CD14-positive monocyte (primary cell): ENCODE measurements around the gene NXPH4. TPM values are rescaled to one million over a fixed set of nuclear protein-coding genes. Genes with fewer than 3 reads are reported as not detected.

ENCODE experiments used
- DNase-seq, 3 donors: peaks; one replicate each; pipeline ENCODE4 v3.0.0-alpha.2; 2011 to 2022
- H2AFZ ChIP-seq: 2 replicates; pipeline ENCODE4 v1.6.0; 2012; ENCODE audit warnings: mild to moderate bottlenecking, low read depth, low read length, inconsistent platforms; ENCODE audit not compliant: insufficient read depth, poor library complexity, severe bottlenecking
- H3K27ac ChIP-seq, 2 donors: 1 replicate in 1 of 2; 2 replicates in 1 of 2; pipeline ENCODE4 v1.5.1; 2012 to 2013; ENCODE audit warnings: low read length in 2 of 2, control low read depth in 1 of 2, inconsistent platforms in 1 of 2, low read depth in 1 of 2, mild to moderate bottlenecking in 1 of 2
- H3K27me3 ChIP-seq, 2 donors: one replicate each; pipeline versions ENCODE4 v1.6.0 to v1.6.1; 2011 to 2013; ENCODE audit warnings: low read length in 2 of 2; ENCODE audit not compliant: control insufficient read depth in 2 of 2, insufficient read depth in 2 of 2
- H3K36me3 ChIP-seq, 2 donors: replicated peaks in 1 of 2; 1 replicate in 1 of 2; 2 replicates in 1 of 2; pipeline versions ENCODE4 v1.5.1 to v1.6.1; 2012 to 2013; ENCODE audit warnings: low read length in 2 of 2, control low read depth in 1 of 2, inconsistent platforms in 1 of 2, mild to moderate bottlenecking in 1 of 2; ENCODE audit not compliant: insufficient read depth in 2 of 2, control insufficient read depth in 1 of 2
- H3K4me1 ChIP-seq, 2 donors: 1 replicate in 1 of 2; 2 replicates in 1 of 2; pipeline versions ENCODE4 v1.5.1 to v1.6.1; 2012 to 2013; ENCODE audit warnings: low read length in 2 of 2, control low read depth in 1 of 2, inconsistent platforms in 1 of 2, mild to moderate bottlenecking in 1 of 2, moderate library complexity in 1 of 2; ENCODE audit not compliant: insufficient read depth in 2 of 2, control insufficient read depth in 1 of 2
- H3K4me2 ChIP-seq: replicated peaks from 2 replicates; pipeline ENCODE3; 2012; ENCODE audit warnings: low read length, moderate library complexity, mild to moderate bottlenecking; ENCODE audit not compliant: poor library complexity, severe bottlenecking; ENCODE audit errors: extremely low read depth
- H3K4me3 ChIP-seq, 3 experiments: fragments of 200-600 bp in 1 of 3; sonication (generic) in 1 of 3; replicated peaks in 1 of 3; 1 replicate in 2 of 3; 2 replicates in 1 of 3; pipeline ENCODE4 v1.5.1; 2011 to 2013; ENCODE audit warnings: low read length in 3 of 3, mild to moderate bottlenecking in 3 of 3, control low read depth in 2 of 3, low read depth in 2 of 3, inconsistent platforms in 1 of 3, moderate library complexity in 1 of 3
- H3K79me2 ChIP-seq: 2 replicates; pipeline ENCODE4 v1.6.0; 2012; ENCODE audit warnings: mild to moderate bottlenecking, control low read depth, inconsistent platforms, low read length, moderate library complexity; ENCODE audit not compliant: insufficient read depth
- H3K9ac ChIP-seq: 2 replicates; pipeline ENCODE4 v1.6.0; 2017; ENCODE audit warnings: low read length, mild to moderate bottlenecking; ENCODE audit not compliant: insufficient read depth, poor library complexity, severe bottlenecking
- H3K9me3 ChIP-seq, 2 donors: replicated peaks in 1 of 2; 1 replicate in 1 of 2; 2 replicates in 1 of 2; pipeline versions ENCODE4 v1.5.1 to v1.6.1; 2012 to 2013; ENCODE audit warnings: low read length in 2 of 2, control low read depth in 1 of 2; ENCODE audit not compliant: control insufficient read depth in 1 of 2, insufficient read depth in 1 of 2
- H4K20me1 ChIP-seq: 2 replicates; pipeline ENCODE4 v1.6.0; 2012; ENCODE audit warnings: mild to moderate bottlenecking, low read length, control low read depth, moderate library complexity; ENCODE audit not compliant: insufficient read depth
- H3K27ac Mint-ChIP-seq, 7 donors: one replicate each; pipeline ENCODE4 v1.8.0; 2020; ENCODE audit warnings: mild to moderate bottlenecking in 7 of 7, mixed read lengths in 7 of 7, moderate library complexity in 6 of 7, inconsistent platforms in 2 of 7
- H3K27me3 Mint-ChIP-seq, 3 donors: one replicate each; pipeline ENCODE4 v1.8.0; 2021 to 2022; ENCODE audit warnings: low read depth in 3 of 3, mild to moderate bottlenecking in 3 of 3, mixed read lengths in 3 of 3, moderate library complexity in 3 of 3, inconsistent platforms in 1 of 3
- H3K36me3 Mint-ChIP-seq, 2 donors: one replicate each; pipeline ENCODE4 v1.8.0; 2020; ENCODE audit warnings: mixed read lengths in 2 of 2, inconsistent platforms in 1 of 2, mild to moderate bottlenecking in 1 of 2
- H3K4me1 Mint-ChIP-seq: one replicate; pipeline ENCODE4 v1.8.0; 2020; ENCODE audit warnings: mild to moderate bottlenecking, mixed read lengths
- H3K4me3 Mint-ChIP-seq, 2 donors: one replicate each; pipeline ENCODE4 v1.8.0; 2020; ENCODE audit warnings: mild to moderate bottlenecking in 2 of 2, mixed read lengths in 2 of 2, moderate library complexity in 1 of 2
- H3K9me3 Mint-ChIP-seq, 7 donors: one replicate each; pipeline ENCODE4 v1.8.0; 2020 to 2022; ENCODE audit warnings: mixed read lengths in 7 of 7, mild to moderate bottlenecking in 6 of 7, moderate library complexity in 6 of 7, inconsistent platforms in 2 of 7
- WGBS: methylation state at CpG from one replicate; pipeline ENCODE4 v1.1.5; 2013; ENCODE audit warnings: missing lambda C conversion rate; ENCODE audit not compliant: insufficient coverage; 5-methylcytosine and 5-hydroxymethylcytosine counted together
- intact Hi-C, 2 donors: fragments of 100-400 bp; cut with micrococcal nuclease; formaldehyde crosslinking; loops; one replicate each; pipeline versions ENCODE4 v1.15.0 to v1.15.1; 2023
- polyA plus RNA-seq, 3 donors: library from polyadenylated mRNA; depleted of rRNA in 1 of 3; unstranded in 2 of 3; stranded (reverse) in 1 of 3; fragments of 300-500 nt in 2 of 3; fragments of >200 nt in 1 of 3; fragmentation: Illumina TruSeq in 2 of 3; gene quantifications; 1 replicate in 2 of 3; 2 replicates in 1 of 3; pipeline ENCODE4 v1.2.3, GENCODE V29; 2012 to 2021
- TF ChIP-seq, protein P1 (sequence below): fragments of 200-600 bp; IDR thresholded peaks from one replicate; pipeline ENCODE4 v1.8.0; 2022; ENCODE audit warnings: antibody characterized with exemption, mild to moderate bottlenecking

Gene NXPH4
- polyA plus RNA-seq, 3 donors, result not detected

DNA sequence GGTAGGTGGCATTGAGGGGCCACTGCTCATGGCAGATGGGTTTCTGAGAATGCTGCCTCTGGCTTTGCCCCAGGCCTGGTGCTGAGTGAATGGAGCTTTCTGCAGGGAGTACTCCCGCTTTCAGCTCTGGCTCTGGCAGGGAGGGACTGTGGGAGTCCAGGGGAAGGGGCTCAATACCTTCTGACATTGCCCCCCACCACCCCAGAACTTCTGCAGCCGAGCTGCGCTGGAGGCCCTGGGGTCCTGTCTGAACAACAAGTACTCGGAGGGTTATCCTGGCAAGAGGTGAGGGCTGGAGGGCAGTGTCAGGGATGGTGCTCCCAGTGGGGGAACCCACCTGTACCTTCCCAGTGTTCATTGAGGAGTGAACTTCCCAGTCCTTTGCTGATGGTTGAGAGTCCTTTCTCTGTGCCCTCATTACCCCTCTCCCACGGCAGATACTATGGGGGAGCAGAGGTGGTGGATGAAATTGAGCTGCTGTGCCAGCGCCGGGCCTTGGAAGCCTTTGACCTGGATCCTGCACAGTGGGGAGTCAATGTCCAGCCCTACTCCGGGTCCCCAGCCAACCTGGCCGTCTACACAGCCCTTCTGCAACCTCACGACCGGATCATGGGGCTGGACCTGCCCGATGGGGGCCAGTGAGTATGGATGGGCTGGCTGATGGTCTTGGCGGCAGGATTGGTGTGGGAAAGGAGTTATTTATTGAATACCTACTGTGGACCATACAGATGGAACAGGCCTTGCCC is 14.9 kb downstream of the NXPH4 start:
- Histone ChIP-seq H2AFZ (no peak overlapping the region), H3K4me1 (peaks cover 33 to 52% of the 10 kb centered on the region in 2 donors), H3K27ac (no peak overlapping the region), H4K20me1 (peaks cover 35% of the 10 kb centered on the region), H3K9ac (no peak overlapping the region), H3K4me2 (no peak overlapping the region), H3K36me3 (peaks cover 32 to 39% of the 10 kb centered on the region in 2 donors), H3K79me2 (peaks cover 22% of the 10 kb centered on the region), H3K9me3 (peaks cover 0 to 10% of the 10 kb centered on the region in 2 donors), H3K4me3 (no peak overlapping the region), H3K27me3 (peaks cover 21 to 32% of the 10 kb centered on the region in 2 donors)
- Mint-ChIP-seq H3K4me1 (peaks cover 48% of the 10 kb centered on the region), H3K27me3 (peaks cover 26 to 44% (median 37%) of the 10 kb centered on the region in 3 donors), H3K27ac (no peak overlapping the region), H3K36me3 (peaks cover 49 to 50% of the 10 kb centered on the region in 2 donors), H3K4me3 (no peak overlapping the region), H3K9me3 (peaks cover 0 to 16% (median 4%) of the 10 kb centered on the region in 7 donors)
- TF ChIP-seq, protein P1, sequence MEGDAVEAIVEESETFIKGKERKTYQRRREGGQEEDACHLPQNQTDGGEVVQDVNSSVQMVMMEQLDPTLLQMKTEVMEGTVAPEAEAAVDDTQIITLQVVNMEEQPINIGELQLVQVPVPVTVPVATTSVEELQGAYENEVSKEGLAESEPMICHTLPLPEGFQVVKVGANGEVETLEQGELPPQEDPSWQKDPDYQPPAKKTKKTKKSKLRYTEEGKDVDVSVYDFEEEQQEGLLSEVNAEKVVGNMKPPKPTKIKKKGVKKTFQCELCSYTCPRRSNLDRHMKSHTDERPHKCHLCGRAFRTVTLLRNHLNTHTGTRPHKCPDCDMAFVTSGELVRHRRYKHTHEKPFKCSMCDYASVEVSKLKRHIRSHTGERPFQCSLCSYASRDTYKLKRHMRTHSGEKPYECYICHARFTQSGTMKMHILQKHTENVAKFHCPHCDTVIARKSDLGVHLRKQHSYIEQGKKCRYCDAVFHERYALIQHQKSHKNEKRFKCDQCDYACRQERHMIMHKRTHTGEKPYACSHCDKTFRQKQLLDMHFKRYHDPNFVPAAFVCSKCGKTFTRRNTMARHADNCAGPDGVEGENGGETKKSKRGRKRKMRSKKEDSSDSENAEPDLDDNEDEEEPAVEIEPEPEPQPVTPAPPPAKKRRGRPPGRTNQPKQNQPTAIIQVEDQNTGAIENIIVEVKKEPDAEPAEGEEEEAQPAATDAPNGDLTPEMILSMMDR, result no peak
- no peak for DNase-seq
- intact Hi-C loops, result no loop called here
- 98% methylated on average over 6 of the region's 13 CpGs for WGBS

DNA sequence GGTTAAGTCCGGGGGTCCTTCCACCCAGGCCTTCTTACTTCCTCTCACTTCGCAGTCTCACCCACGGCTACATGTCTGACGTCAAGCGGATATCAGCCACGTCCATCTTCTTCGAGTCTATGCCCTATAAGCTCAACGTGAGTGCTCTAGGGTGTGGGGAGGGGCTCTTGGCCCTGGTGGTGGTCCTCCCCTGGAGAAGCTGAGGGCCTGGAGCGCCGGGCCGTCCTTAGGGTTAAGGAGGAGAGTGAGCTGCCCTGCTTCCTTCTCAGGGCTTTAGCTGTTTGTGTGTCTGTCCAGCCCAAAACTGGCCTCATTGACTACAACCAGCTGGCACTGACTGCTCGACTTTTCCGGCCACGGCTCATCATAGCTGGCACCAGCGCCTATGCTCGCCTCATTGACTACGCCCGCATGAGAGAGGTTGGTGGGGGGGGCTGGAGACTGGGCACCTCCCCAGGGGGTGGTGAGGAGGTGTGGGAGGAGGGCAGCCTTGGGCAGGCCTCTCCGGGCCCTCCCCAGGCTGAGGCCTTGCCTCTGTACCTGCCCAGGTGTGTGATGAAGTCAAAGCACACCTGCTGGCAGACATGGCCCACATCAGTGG is 15.7 kb downstream of the NXPH4 start:
- Mint-ChIP-seq H3K4me1 (peaks cover 47% of the 10 kb centered on the region), H3K4me3 (no peak overlapping the region), H3K9me3 (peaks cover 0 to 13% (median 3%) of the 10 kb centered on the region in 7 donors), H3K36me3 (peaks cover 46 to 47% of the 10 kb centered on the region in 2 donors), H3K27me3 (peaks cover 27 to 44% (median 37%) of the 10 kb centered on the region in 3 donors), H3K27ac (no peak overlapping the region)
- peaks cover 0 to 15% of the 10 kb centered on the region in 2 donors for H3K9me3 ChIP-seq
- H4K20me1 ChIP-seq, result peaks cover 41% of the 10 kb centered on the region
- WGBS, result 96% methylated on average over 11 of the region's 19 CpGs
- DNase-seq, result no peak
- no peak overlapping the region for H3K9ac ChIP-seq
- peaks cover 22% of the 10 kb centered on the region for H3K79me2 ChIP-seq
- TF ChIP-seq, protein P1, result no peak
- intact Hi-C loops, result no loop called here
- H2AFZ ChIP-seq, result no peak overlapping the region
- H3K27me3 ChIP-seq, result peaks cover 21 to 32% of the 10 kb centered on the region in 2 donors
- H3K36me3 ChIP-seq, result peaks cover 32 to 39% of the 10 kb centered on the region in 2 donors
- no peak overlapping the region for H3K4me3 ChIP-seq
- no peak overlapping the region for H3K27ac ChIP-seq
- peaks cover 27 to 44% of the 10 kb centered on the region in 2 donors for H3K4me1 ChIP-seq
- no peak overlapping the region for H3K4me2 ChIP-seq
